Motor neuron (in vitro differentiated cells): ENCODE measurements around the gene POLR3F. TPM values are rescaled to one million over a fixed set of nuclear protein-coding genes. Genes with fewer than 3 reads are reported as not detected.
A peak's percentile ranks its signal among the peaks of the same experiment; 100 is the strongest.
"Not testable (repeated sequence)": the region's sequence is repeated elsewhere in the genome, so short reads cannot be mapped to it uniquely, and the experiment has no call there.

Experiments used
- ATAC-seq, 8 experiments: fragments of 200-7000 bp; cut with Tn5 transposase; replicated peaks in 6 of 8; 2 replicates each; pipeline ENCODE4 v1.8.0; 2021; ENCODE audit warnings: mild to moderate bottlenecking in 8 of 8, moderate library complexity in 8 of 8
- H3K27ac ChIP-seq, 2 donors: fragments of 250-450 bp; sonication (Bioruptor Pico); 2 replicates each; pipeline ENCODE4 v1.9.0; 2021; ENCODE audit warnings: antibody characterized with exemption in 2 of 2, mild to moderate bottlenecking in 2 of 2, moderate library complexity in 1 of 2
- H3K4me1 ChIP-seq, 2 donors: fragments of 250-450 bp; sonication (Bioruptor Pico); replicated peaks in 1 of 2; 2 replicates each; pipeline ENCODE4 v1.6.1; 2021; ENCODE audit warnings: antibody characterized with exemption in 2 of 2, mild to moderate bottlenecking in 2 of 2, moderate library complexity in 1 of 2
- H3K4me3 ChIP-seq, 5 donors: fragments of 250-450 bp; sonication (Bioruptor Pico); 2 replicates each; pipeline ENCODE4 v1.9.0; 2021; ENCODE audit warnings: antibody characterized with exemption in 5 of 5, mild to moderate bottlenecking in 5 of 5, moderate library complexity in 4 of 5
- WGBS, 10 experiments: fragments of 450-650 bp; shearing (Covaris generic); methylation state at CpG; one replicate each; pipeline ENCODE4 v1.0.0; 2022; 5-methylcytosine and 5-hydroxymethylcytosine counted together
- in situ Hi-C, 9 experiments: fragments of 400-800 bp; cut with MboI; loops; one replicate each; pipeline ENCODE4 v1.15.0; 2021; ENCODE audit warnings: low sequenced_read_pairs in 9 of 9, low pct_unique_long_range_greater_than_20kb in 2 of 9; ENCODE audit not compliant: unreplicated experiment in 9 of 9
- total RNA-seq, 8 experiments: library from RNA; unstranded; fragments of 300-600 nt; gene quantifications; 2 replicates each; pipeline versions ENCODE4 v1.2.3 to v1.2.4, GENCODE V29; 2022

The POLR3F gene
- total RNA-seq, 8 experiments from 2014 or later, result 12.0 to 21.5 (median 15.6) TPM

GRCh38 chr20:18513208-18513607, 46.0 kb downstream of the POLR3F start:
- peaks cover 0 to 7% of the 10 kb centered on the region in 2 donors for H3K4me1 ChIP-seq
- H3K4me3 ChIP-seq, result no peak overlapping the region
- H3K27ac ChIP-seq, result no peak overlapping the region
- in situ Hi-C loops, result no loop called here
- WGBS, 10 experiments, result 63 to 100% (median 93%) methylated on average over 1 to 7 of the region's 7 CpGs
- no peak for ATAC-seq

- H3K27ac ChIP-seq, result no peak overlapping the region
- H3K4me3 ChIP-seq, result no peak overlapping the region
- WGBS, 10 experiments, result 80 to 90% (median 81%) methylated on average over 1 to 2 of the region's 5 CpGs; no CpG with 5 or more reads in 6 of the 10 experiments
- H3K4me1 ChIP-seq, result no peaks in the 10 kb centered on the region
- ATAC-seq, result peak in 2 of 8 experiments; percentile 15 to 36
- in situ Hi-C loops, result no loop called here
Observed at GRCh38 chr20:18514127-18514526, 46.9 kb downstream of the POLR3F start.

GRCh38 chr20:18515973-18516372, 48.8 kb downstream of the POLR3F start:
- in situ Hi-C loops, result no loop called here
- H3K4me1 ChIP-seq, result no peaks in the 10 kb centered on the region
- no peak overlapping the region for H3K27ac ChIP-seq
- ATAC-seq, result peak in 3 of 8 experiments; percentile 82 to 94 (median 92)
- no peak overlapping the region for H3K4me3 ChIP-seq

- H3K27ac ChIP-seq, ATAC-seq, H3K4me3 ChIP-seq, H3K4me1 ChIP-seq, in situ Hi-C loops: not testable (repeated sequence)
- WGBS, 10 experiments, result 51 to 100% (median 79%) methylated on average over 1 to 9 of the region's 9 CpGs; no CpG with 5 or more reads in 2 of the 10 experiments
Observed at GRCh38 chr20:18522066-18522465, 54.9 kb downstream of the POLR3F start.

- Histone ChIP-seq H3K27ac (no peak overlapping the region), H3K4me3 (no peak overlapping the region), H3K4me1 (no peaks in the 10 kb centered on the region)
- 56 to 100% (median 90%) methylated on average over 1 to 2 of the region's 2 CpGs; no CpG with 5 or more reads in 1 of the 10 experiments for WGBS, 10 experiments
- no peak for ATAC-seq
- in situ Hi-C loops, result no loop called here
Observed at GRCh38 chr20:18523066-18523465, 55.9 kb downstream of the POLR3F start.

GRCh38 chr20:18524646-18525045, 57.5 kb downstream of the POLR3F start:
- H3K27ac ChIP-seq, result no peak overlapping the region
- 50 to 100% (median 90%) methylated on average over 1 of the region's 1 CpG; no CpG with 5 or more reads in 6 of the 10 experiments for WGBS, 10 experiments

GRCh38 chr20:18526761-18527160, 59.6 kb downstream of the POLR3F start:
- ATAC-seq, H3K27ac ChIP-seq, in situ Hi-C loops, H3K4me1 ChIP-seq, H3K4me3 ChIP-seq: not testable (repeated sequence)
- WGBS, 10 experiments, result 64 to 98% (median 78%) methylated on average over 4 to 14 of the region's 14 CpGs; no CpG with 5 or more reads in 1 of the 10 experiments

More at GRCh38 chr20:18524646-18525045, 57.5 kb downstream of the POLR3F start:
- H3K4me3 ChIP-seq, result no peak overlapping the region
- peak in 3 of 8 experiments; percentile 19 to 98 (median 96) for ATAC-seq
- no peaks in the 10 kb centered on the region for H3K4me1 ChIP-seq
- in situ Hi-C loops, result no loop called here

GRCh38 chr20:18527339-18527738, 60.1 kb downstream of the POLR3F start:
- H3K4me3 ChIP-seq, result no peak overlapping the region
- WGBS, 10 experiments, result 80 to 100% (median 90%) methylated on average over 1 to 2 of the region's 2 CpGs; no CpG with 5 or more reads in 1 of the 10 experiments
- in situ Hi-C loops, result no loop called here
- ATAC-seq, result no peak
- no peak overlapping the region for H3K27ac ChIP-seq
- no peaks in the 10 kb centered on the region for H3K4me1 ChIP-seq

- WGBS, 10 experiments, result 52 to 100% (median 93%) methylated on average over 1 to 2 of the region's 2 CpGs; no CpG with 5 or more reads in 4 of the 10 experiments
- in situ Hi-C loops, result no loop called here
- no peaks in the 10 kb centered on the region for H3K4me1 ChIP-seq
- H3K27ac ChIP-seq, result no peak overlapping the region
- no peak overlapping the region for H3K4me3 ChIP-seq
- peak in 2 of 8 experiments; percentile 16 to 50 for ATAC-seq
Observed at GRCh38 chr20:18527836-18528235, 60.6 kb downstream of the POLR3F start.

- H3K4me3 ChIP-seq, result no peak overlapping the region
- no peaks in the 10 kb centered on the region for H3K4me1 ChIP-seq
- no peak overlapping the region for H3K27ac ChIP-seq
- in situ Hi-C loops, result no loop called here
- ATAC-seq, result no peak
Observed at GRCh38 chr20:18529041-18529440, 61.9 kb downstream of the POLR3F start.

- no peaks in the 10 kb centered on the region for H3K4me1 ChIP-seq
- H3K4me3 ChIP-seq, result no peak overlapping the region
- H3K27ac ChIP-seq, result no peak overlapping the region
- in situ Hi-C loops, result no loop called here
- WGBS, 10 experiments, result 81 to 100% (median 97%) methylated on average over 1 to 5 of the region's 6 CpGs; no CpG with 5 or more reads in 2 of the 10 experiments
- no peak for ATAC-seq
Observed at GRCh38 chr20:18532626-18533025, 65.4 kb downstream of the POLR3F start.

- WGBS, 10 experiments, result 17 to 50% methylated on average over 1 of the region's 1 CpG; no CpG with 5 or more reads in 8 of the 10 experiments
- Histone ChIP-seq H3K27ac (no peak overlapping the region), H3K4me1 (no peaks in the 10 kb centered on the region), H3K4me3 (no peak overlapping the region)
- no peak for ATAC-seq
- in situ Hi-C loops, result no loop called here
Observed at GRCh38 chr20:18533491-18533890, 66.3 kb downstream of the POLR3F start.

- no peak for ATAC-seq
- WGBS, 10 experiments, result 70 to 94% (median 84%) methylated on average over 3 to 6 of the region's 6 CpGs
- in situ Hi-C loops, result no loop called here
Observed at GRCh38 chr20:18533978-18534644, 66.9 kb downstream of the POLR3F start.

More at GRCh38 chr20:18533978-18534644, 66.9 kb downstream of the POLR3F start:
- no peak overlapping the region for H3K27ac ChIP-seq
- no peaks in the 10 kb centered on the region for H3K4me1 ChIP-seq
- no peak overlapping the region for H3K4me3 ChIP-seq
